Mesendoderm (in vitro differentiated cells): ENCODE measurements around the gene JAZF1.

Experiments
- DNase-seq: peaks from one replicate; pipeline ENCODE4 v3.0.0; 2013
- H2AK5ac ChIP-seq: 2 replicates; pipeline ENCODE4 v1.6.1; 2013; ENCODE audit warnings: low read length, inconsistent platforms
- H2BK120ac ChIP-seq: 2 replicates; pipeline ENCODE4 v1.6.1; 2013; ENCODE audit warnings: low read depth, mild to moderate bottlenecking, low read length, moderate library complexity, mixed read lengths
- H2BK15ac ChIP-seq: replicated peaks from 2 replicates; pipeline ENCODE4 v1.6.1; 2013; ENCODE audit warnings: low read depth, mild to moderate bottlenecking, moderate library complexity
- H2BK5ac ChIP-seq: 2 replicates; pipeline ENCODE4 v1.6.1; 2013; ENCODE audit warnings: low read length, inconsistent platforms
- H3K18ac ChIP-seq: 2 replicates; pipeline ENCODE4 v1.6.1; 2013; ENCODE audit warnings: mild to moderate bottlenecking, low read length, mixed read lengths
- H3K23ac ChIP-seq: one replicate; pipeline ENCODE4 v1.6.1; 2013; ENCODE audit warnings: low read length
- H3K27ac ChIP-seq: 2 replicates; pipeline ENCODE4 v1.5.1; 2013; ENCODE audit warnings: low read depth, mild to moderate bottlenecking, inconsistent platforms, low read length, moderate library complexity
- H3K27me3 ChIP-seq: 2 replicates; pipeline ENCODE4 v1.6.1; 2013; ENCODE audit warnings: low read length, control low read depth, mild to moderate bottlenecking, inconsistent platforms; ENCODE audit not compliant: insufficient read depth, poor library complexity
- H3K36me3 ChIP-seq: 2 replicates; pipeline ENCODE4 v1.6.1; 2013; ENCODE audit warnings: low read length, inconsistent platforms; ENCODE audit not compliant: control insufficient read depth, insufficient read depth
- H3K4ac ChIP-seq: one replicate; pipeline ENCODE4 v1.6.1; 2013; ENCODE audit warnings: low read depth, mild to moderate bottlenecking, low read length, moderate library complexity
- H3K4me1 ChIP-seq: 2 replicates; pipeline ENCODE4 v1.6.1; 2013; ENCODE audit warnings: low read depth, low read length, inconsistent platforms; ENCODE audit not compliant: control insufficient read depth
- H3K4me2 ChIP-seq: 2 replicates; pipeline ENCODE4 v1.6.1; 2013; ENCODE audit warnings: low read length
- H3K4me3 ChIP-seq: 2 replicates; pipeline ENCODE4 v1.5.1; 2013; ENCODE audit warnings: mild to moderate bottlenecking, low read length
- H3K56ac ChIP-seq: one replicate; pipeline ENCODE4 v1.6.1; 2013; ENCODE audit warnings: low read length
- H3K79me1 ChIP-seq: 2 replicates; pipeline ENCODE4 v1.6.1; 2013; ENCODE audit warnings: low read length, inconsistent platforms
- H3K79me2 ChIP-seq: 2 replicates; pipeline ENCODE4 v1.6.1; 2013; ENCODE audit warnings: mild to moderate bottlenecking, low read length; ENCODE audit not compliant: control insufficient read depth, insufficient read depth
- H3K9ac ChIP-seq: 2 replicates; pipeline ENCODE4 v1.6.1; 2013; ENCODE audit warnings: low read length, inconsistent platforms
- H4K5ac ChIP-seq: one replicate; pipeline ENCODE4 v1.6.1; 2013; ENCODE audit warnings: low read length
- H4K8ac ChIP-seq: one replicate; pipeline ENCODE4 v1.6.1; 2013; ENCODE audit warnings: low read depth, mild to moderate bottlenecking, control low read depth, low read length, moderate library complexity
- WGBS: extraction: QIAGEN DNeasy Blood & Tissue Kit; methylation state at CpG from one replicate; pipeline ENCODE4 v1.1.7; 2013; ENCODE audit warnings: low lambda C conversion rate, missing lambda C conversion rate; ENCODE audit not compliant: insufficient coverage; ENCODE audit errors: extremely low coverage; 5-methylcytosine and 5-hydroxymethylcytosine counted together

Gene JAZF1

DNA sequence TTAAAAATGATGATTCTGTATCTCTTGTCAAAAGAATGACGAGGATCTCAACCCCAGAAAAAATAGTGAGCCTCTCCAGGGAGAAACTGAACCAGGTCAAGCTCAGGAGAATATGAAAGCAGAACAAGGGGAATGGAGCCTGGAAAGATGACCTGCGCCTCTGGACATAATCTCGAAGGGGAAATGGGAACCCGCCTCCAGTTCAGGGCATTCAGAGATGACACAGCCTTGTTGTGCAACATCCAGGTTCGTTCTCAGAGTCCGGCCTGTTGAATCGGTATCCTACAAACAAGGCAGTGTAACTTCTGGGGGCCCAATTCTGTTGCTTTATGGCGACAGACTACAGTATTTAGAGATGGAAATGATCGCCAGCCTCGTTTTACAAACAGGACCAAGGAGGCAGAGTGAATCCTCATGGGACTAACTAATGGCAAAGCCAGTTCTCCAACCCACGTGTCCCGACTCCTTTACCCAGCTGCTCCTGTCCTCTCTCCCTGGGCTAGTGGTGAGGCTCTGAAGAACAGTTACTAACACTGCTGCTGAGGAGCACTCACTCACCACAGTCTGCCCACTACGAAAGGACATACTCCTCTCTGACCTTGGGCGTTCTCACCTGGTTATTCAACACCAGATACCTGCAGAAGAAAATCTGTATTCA is 67.6 kb downstream of the JAZF1 start:
- no peak overlapping the region for H3K56ac ChIP-seq
- H3K23ac ChIP-seq: no peak overlapping the region
- H4K5ac ChIP-seq: no peak overlapping the region
- no peak overlapping the region for H3K18ac ChIP-seq
- no peak overlapping the region for H2BK120ac ChIP-seq
- WGBS: no CpG with 5 or more reads among the region's 14 CpGs
- H3K4me2 ChIP-seq: no peak overlapping the region
- H3K4me1 ChIP-seq: no peaks in the 10 kb centered on the region
- no peak overlapping the region for H3K9ac ChIP-seq
- H3K4ac ChIP-seq: no peak overlapping the region
- H4K8ac ChIP-seq: no peak overlapping the region
- DNase-seq: no peak
- H3K79me2 ChIP-seq: no peaks in the 10 kb centered on the region
- no peaks in the 10 kb centered on the region for H3K36me3 ChIP-seq
- no peak overlapping the region for H3K27ac ChIP-seq
- no peak overlapping the region for H2AK5ac ChIP-seq
- H3K4me3 ChIP-seq: no peak overlapping the region
- H2BK5ac ChIP-seq: no peak overlapping the region
- H3K79me1 ChIP-seq: no peaks in the 10 kb centered on the region
- no peak overlapping the region for H2BK15ac ChIP-seq
- H3K27me3 ChIP-seq: no peaks in the 10 kb centered on the region

DNA sequence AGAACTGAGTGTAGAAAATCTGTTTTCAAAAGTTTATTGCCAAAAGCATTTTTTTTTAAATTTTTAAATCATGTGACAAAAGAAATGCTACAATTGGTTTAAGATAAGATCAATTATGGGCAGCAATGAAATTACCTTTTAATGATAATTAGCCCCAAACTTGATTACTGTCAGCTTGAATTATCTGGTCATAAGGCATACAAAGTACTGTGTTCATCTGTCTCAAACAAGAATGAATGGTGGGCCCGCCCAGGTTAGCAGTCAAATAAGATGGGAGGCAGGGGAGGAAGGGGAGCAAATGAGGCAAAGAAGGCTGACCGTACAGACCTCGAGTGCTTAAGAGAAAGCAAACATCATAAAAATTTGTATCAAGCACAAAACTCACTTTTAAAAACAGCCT is 68.1 kb downstream of the JAZF1 start:
- no peak overlapping the region for H2BK5ac ChIP-seq
- no peak overlapping the region for H2BK15ac ChIP-seq
- WGBS: no CpG with 5 or more reads among the region's 3 CpGs
- no peaks in the 10 kb centered on the region for H3K4me1 ChIP-seq
- H3K9ac ChIP-seq: no peak overlapping the region
- no peak overlapping the region for H2AK5ac ChIP-seq
- H3K56ac ChIP-seq: no peak overlapping the region
- DNase-seq: no peak
- H3K79me1 ChIP-seq: no peaks in the 10 kb centered on the region
- H4K5ac ChIP-seq: no peak overlapping the region
- no peak overlapping the region for H4K8ac ChIP-seq
- H3K27me3 ChIP-seq: no peaks in the 10 kb centered on the region
- H3K79me2 ChIP-seq: no peaks in the 10 kb centered on the region
- no peak overlapping the region for H2BK120ac ChIP-seq
- no peak overlapping the region for H3K4me2 ChIP-seq
- no peak overlapping the region for H3K27ac ChIP-seq
- no peak overlapping the region for H3K23ac ChIP-seq
- no peak overlapping the region for H3K18ac ChIP-seq
- no peaks in the 10 kb centered on the region for H3K36me3 ChIP-seq
- no peak overlapping the region for H3K4me3 ChIP-seq
- no peak overlapping the region for H3K4ac ChIP-seq

DNA sequence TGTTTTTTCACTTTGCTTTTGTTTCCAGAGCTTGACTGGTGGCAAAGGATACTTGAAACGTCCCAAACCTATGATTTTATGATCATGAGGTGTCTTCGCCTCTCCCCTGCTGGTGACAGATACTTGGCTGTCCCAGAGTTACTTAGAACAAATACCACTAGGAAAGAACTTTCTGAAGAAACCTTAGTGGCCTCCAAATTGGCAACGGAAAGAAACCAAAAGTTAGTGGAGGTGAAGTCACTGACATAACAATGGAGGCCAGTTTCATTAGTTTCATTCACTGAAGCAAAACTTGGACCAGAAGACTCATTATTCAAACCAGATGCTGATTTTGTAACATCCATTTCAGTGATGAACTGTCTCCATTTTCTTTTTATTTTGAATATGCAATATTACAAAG is 68.6 kb downstream of the JAZF1 start:
- no CpG with 5 or more reads among the region's 3 CpGs for WGBS
- H3K4me2 ChIP-seq: no peak overlapping the region
- no peak overlapping the region for H2BK120ac ChIP-seq
- H4K5ac ChIP-seq: no peak overlapping the region
- H4K8ac ChIP-seq: no peak overlapping the region
- H2BK15ac ChIP-seq: no peak overlapping the region
- H3K27me3 ChIP-seq: no peaks in the 10 kb centered on the region
- no peaks in the 10 kb centered on the region for H3K4me1 ChIP-seq
- H3K36me3 ChIP-seq: no peaks in the 10 kb centered on the region
- no peak overlapping the region for H3K4me3 ChIP-seq
- no peaks in the 10 kb centered on the region for H3K79me1 ChIP-seq
- no peaks in the 10 kb centered on the region for H3K79me2 ChIP-seq
- H3K4ac ChIP-seq: no peak overlapping the region
- no peak for DNase-seq
- no peak overlapping the region for H3K23ac ChIP-seq
- no peak overlapping the region for H3K27ac ChIP-seq
- H3K9ac ChIP-seq: no peak overlapping the region
- no peak overlapping the region for H3K18ac ChIP-seq
- H2AK5ac ChIP-seq: no peak overlapping the region
- no peak overlapping the region for H2BK5ac ChIP-seq
- H3K56ac ChIP-seq: no peak overlapping the region

DNA sequence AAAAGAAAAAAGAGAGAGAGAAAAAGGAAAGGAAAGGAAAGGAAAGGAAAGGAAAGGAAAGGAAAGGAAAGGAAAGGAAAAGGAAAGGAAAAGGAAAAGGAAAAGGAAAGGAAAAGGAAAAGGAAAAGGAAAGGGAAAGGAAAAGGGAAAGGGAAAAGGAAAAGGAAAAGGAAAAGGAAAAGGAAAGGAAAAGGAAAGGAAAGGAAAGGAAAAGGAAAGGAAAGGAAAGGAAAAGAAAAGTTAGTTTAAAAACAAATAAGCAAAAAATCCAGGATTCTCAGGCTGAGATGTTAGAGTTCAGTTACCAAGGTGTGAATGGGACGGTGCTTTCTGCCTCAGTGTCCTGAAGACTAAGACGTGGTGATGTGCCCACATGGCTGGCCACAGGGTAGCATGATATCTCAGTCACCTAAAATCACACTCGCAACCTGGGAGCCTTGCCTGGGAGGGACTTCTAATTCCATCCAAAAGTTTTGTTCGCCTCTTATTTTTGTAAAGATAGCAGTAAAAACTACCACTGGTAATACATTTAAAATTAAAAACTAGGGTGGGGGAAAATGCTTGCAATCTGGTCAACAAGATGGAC is 70.1 kb downstream of the JAZF1 start:
- peaks cover 2% of the 10 kb centered on the region for H3K79me1 ChIP-seq
- H4K8ac ChIP-seq: no peak overlapping the region
- H3K27me3 ChIP-seq: no peaks in the 10 kb centered on the region
- H3K4me2 ChIP-seq: no peak overlapping the region
- H2BK5ac ChIP-seq: no peak overlapping the region
- no peak overlapping the region for H4K5ac ChIP-seq
- H3K4me1 ChIP-seq: peaks cover 3% of the 10 kb centered on the region
- H2BK120ac ChIP-seq: no peak overlapping the region
- no peak overlapping the region for H3K56ac ChIP-seq
- no peaks in the 10 kb centered on the region for H3K79me2 ChIP-seq
- H3K9ac ChIP-seq: no peak overlapping the region
- no peak for DNase-seq
- no peak overlapping the region for H3K23ac ChIP-seq
- no peak overlapping the region for H2BK15ac ChIP-seq
- no peaks in the 10 kb centered on the region for H3K36me3 ChIP-seq
- no peak overlapping the region for H3K27ac ChIP-seq
- no peak overlapping the region for H3K4ac ChIP-seq
- no peak overlapping the region for H2AK5ac ChIP-seq
- H3K18ac ChIP-seq: no peak overlapping the region
- no CpG with 5 or more reads among the region's 4 CpGs for WGBS
- no peak overlapping the region for H3K4me3 ChIP-seq

DNA sequence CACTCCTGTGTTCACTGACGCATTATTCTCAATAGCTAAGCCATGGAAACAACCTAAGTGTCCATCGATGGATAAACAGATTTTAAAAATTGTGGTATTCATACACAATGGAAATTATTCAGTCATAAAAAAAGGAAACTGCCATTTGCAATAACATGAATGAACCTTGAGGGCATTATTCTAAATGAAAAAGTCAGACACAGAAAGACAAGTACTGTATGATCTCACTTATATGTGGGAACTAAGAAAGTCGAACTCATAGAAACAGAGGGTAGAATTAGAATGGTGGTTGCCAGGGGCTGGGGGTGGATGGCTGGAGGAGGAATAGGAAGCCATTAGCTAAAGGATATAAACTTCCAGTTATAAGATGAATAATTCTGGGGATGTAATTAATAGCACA is 71.8 kb downstream of the JAZF1 start:
- H2BK5ac ChIP-seq: no peak overlapping the region
- no peaks in the 10 kb centered on the region for H3K27me3 ChIP-seq
- H3K18ac ChIP-seq: no peak overlapping the region
- no CpG with 5 or more reads among the region's 3 CpGs for WGBS
- H3K36me3 ChIP-seq: no peaks in the 10 kb centered on the region
- no peak overlapping the region for H3K4me3 ChIP-seq
- H3K4me2 ChIP-seq: no peak overlapping the region
- no peak overlapping the region for H2AK5ac ChIP-seq
- H3K56ac ChIP-seq: no peak overlapping the region
- H2BK15ac ChIP-seq: no peak overlapping the region
- H3K27ac ChIP-seq: no peak overlapping the region
- no peak for DNase-seq
- H3K9ac ChIP-seq: no peak overlapping the region
- H3K23ac ChIP-seq: no peak overlapping the region
- no peak overlapping the region for H2BK120ac ChIP-seq
- peaks cover 3% of the 10 kb centered on the region for H3K4me1 ChIP-seq
- peaks cover 2% of the 10 kb centered on the region for H3K79me1 ChIP-seq
- no peak overlapping the region for H4K8ac ChIP-seq
- H3K4ac ChIP-seq: no peak overlapping the region
- H4K5ac ChIP-seq: no peak overlapping the region
- no peaks in the 10 kb centered on the region for H3K79me2 ChIP-seq

DNA sequence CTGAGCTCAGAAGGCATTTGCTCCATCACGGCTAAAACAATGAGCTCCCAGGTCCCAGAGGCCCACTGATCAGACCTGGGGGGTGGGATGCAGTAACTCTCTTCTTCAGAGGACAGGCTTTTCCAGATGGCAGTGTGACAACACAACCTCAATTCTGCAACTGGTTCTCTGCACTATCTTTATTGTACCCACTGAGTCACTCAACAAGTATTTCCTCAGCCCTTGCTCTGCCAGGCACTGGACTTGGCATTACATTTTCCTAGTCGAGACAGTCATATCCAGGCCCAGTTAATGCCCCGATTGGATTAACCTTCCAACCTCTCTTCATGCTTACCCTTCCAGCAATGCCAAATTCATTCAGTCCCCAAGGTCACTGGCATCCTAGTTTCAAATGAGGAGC is 72.6 kb downstream of the JAZF1 start:
- Histone ChIP-seq H3K27ac (no peak overlapping the region), H3K79me1 (peaks cover 2% of the 10 kb centered on the region), H3K9ac (no peak overlapping the region), H3K36me3 (no peaks in the 10 kb centered on the region), H2BK120ac (no peak overlapping the region), H2BK15ac (no peak overlapping the region), H4K8ac (no peak overlapping the region), H4K5ac (no peak overlapping the region), H3K27me3 (no peaks in the 10 kb centered on the region), H3K23ac (no peak overlapping the region), H3K18ac (no peak overlapping the region), H3K4ac (no peak overlapping the region), H3K56ac (no peak overlapping the region), H3K4me1 (peaks cover 3% of the 10 kb centered on the region), H2BK5ac (no peak overlapping the region), H2AK5ac (no peak overlapping the region), H3K4me3 (no peak overlapping the region), H3K4me2 (no peak overlapping the region), H3K79me2 (no peaks in the 10 kb centered on the region)
- no peak for DNase-seq
- WGBS: no CpG with 5 or more reads among the region's 3 CpGs
